ENCODE data around the gene KSR2. TPM values are rescaled to one million over a fixed set of nuclear protein-coding genes. Genes with fewer than 3 reads are reported as not detected.

KSR2 gene
- total RNA-seq, 1 experiment from 2014 or later, result not detected

DNA sequence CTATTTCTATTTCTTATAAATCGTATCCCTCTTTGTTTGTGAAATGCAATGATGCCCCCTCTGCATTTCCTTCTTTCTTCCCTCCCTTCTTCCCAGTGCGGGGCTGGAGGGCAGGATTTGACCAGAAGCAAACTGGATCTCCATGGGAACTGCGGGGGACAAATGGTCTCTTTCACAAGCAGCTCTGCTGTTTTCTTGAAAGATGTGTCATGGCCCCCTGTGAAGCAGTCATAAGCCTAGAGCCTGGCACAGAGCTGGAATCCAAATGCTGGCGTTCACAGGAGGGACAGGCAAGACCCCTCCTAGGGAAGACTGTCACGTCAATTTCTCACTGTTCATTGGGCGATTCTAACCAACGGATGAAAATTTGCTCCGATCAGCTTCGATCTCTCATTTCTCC lies 403.9 kb downstream of the KSR2 start:
- CTCF ChIA-PET, result interaction anchor here (0.6 kb wide), 1 partner anchor 682 kb away, joined by 6 read pairs; no protein-coding TSS in a partner anchor
- no peak overlapping the region for H3K4me3 ChIP-seq (ENCODE audit: low read depth, low read length, poor library complexity, severe bottlenecking)
- no peak overlapping the region for H3K27ac ChIP-seq (ENCODE audit: low read depth, low read length, poor library complexity, severe bottlenecking)
- no peak for TF ChIP-seq EZH2 (IDR thresholded peaks at IDR 0.05; ENCODE audit: borderline replicate concordance, low read depth, low read length, poor library complexity, severe bottlenecking)
- TF ChIP-seq, protein P1, sequence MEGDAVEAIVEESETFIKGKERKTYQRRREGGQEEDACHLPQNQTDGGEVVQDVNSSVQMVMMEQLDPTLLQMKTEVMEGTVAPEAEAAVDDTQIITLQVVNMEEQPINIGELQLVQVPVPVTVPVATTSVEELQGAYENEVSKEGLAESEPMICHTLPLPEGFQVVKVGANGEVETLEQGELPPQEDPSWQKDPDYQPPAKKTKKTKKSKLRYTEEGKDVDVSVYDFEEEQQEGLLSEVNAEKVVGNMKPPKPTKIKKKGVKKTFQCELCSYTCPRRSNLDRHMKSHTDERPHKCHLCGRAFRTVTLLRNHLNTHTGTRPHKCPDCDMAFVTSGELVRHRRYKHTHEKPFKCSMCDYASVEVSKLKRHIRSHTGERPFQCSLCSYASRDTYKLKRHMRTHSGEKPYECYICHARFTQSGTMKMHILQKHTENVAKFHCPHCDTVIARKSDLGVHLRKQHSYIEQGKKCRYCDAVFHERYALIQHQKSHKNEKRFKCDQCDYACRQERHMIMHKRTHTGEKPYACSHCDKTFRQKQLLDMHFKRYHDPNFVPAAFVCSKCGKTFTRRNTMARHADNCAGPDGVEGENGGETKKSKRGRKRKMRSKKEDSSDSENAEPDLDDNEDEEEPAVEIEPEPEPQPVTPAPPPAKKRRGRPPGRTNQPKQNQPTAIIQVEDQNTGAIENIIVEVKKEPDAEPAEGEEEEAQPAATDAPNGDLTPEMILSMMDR (conservative IDR thresholded peaks at IDR 0.05; ENCODE audit: low read depth, low read length), result no peak
- POLR2A ChIA-PET (ENCODE audit: low non-redundant PET), result no interaction called here
- no peaks in the 10 kb centered on the region for H3K27me3 ChIP-seq (replicated peaks; ENCODE audit: insufficient read depth, low read depth, low read length, poor library complexity)
- intact Hi-C loops (cut with micrococcal nuclease; ENCODE audit: unreplicated experiment), result no loop called here
- no peaks in the 10 kb centered on the region for H3K36me3 ChIP-seq (ENCODE audit: insufficient read depth, low read length, poor library complexity, severe bottlenecking)
- no peaks in the 10 kb centered on the region for H3K4me1 ChIP-seq (ENCODE audit: insufficient read depth, low read length, poor library complexity, severe bottlenecking)
- BruUV-seq (replicated peaks), result no TSS peak
- peak; percentile 48 for DNase-seq (ENCODE audit: low spot score)
- H3K9me3 ChIP-seq (ENCODE audit: low read depth, low read length, poor library complexity, severe bottlenecking), result no peaks in the 10 kb centered on the region

DNA sequence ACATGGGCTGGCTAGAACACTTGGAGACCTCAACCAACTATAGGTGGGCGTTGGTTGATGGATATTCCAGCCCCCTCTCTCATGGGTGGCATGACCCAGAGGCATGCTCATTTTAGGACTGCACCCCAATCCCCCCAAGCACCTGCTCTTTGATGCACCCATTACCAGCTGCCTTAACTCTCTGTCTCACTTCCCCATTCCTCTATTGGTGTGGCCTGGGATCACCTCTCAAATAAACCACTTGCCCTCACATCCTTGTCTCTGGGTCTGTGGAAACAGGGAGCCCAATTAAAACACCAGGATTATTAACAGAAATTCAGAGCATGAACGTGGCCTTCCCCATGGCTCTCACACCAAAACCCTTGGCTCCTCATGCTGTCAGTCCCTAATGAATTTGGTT lies 405.1 kb downstream of the KSR2 start:
- Histone ChIP-seq H3K9me3 (ENCODE audit: low read depth, low read length, poor library complexity, severe bottlenecking) (no peaks in the 10 kb centered on the region), H3K4me3 (ENCODE audit: low read depth, low read length, poor library complexity, severe bottlenecking) (no peak overlapping the region), H3K36me3 (ENCODE audit: insufficient read depth, low read length, poor library complexity, severe bottlenecking) (no peaks in the 10 kb centered on the region), H3K27me3 (replicated peaks; ENCODE audit: insufficient read depth, low read depth, low read length, poor library complexity) (no peaks in the 10 kb centered on the region), H3K4me1 (ENCODE audit: insufficient read depth, low read length, poor library complexity, severe bottlenecking) (no peaks in the 10 kb centered on the region), H3K27ac (ENCODE audit: low read depth, low read length, poor library complexity, severe bottlenecking) (no peak overlapping the region)
- intact Hi-C loops (cut with micrococcal nuclease; ENCODE audit: unreplicated experiment), result no loop called here
- CTCF ChIA-PET, result no interaction called here
- BruUV-seq (replicated peaks), result no TSS peak
- TF ChIP-seq, protein P1 (conservative IDR thresholded peaks at IDR 0.05; ENCODE audit: low read depth, low read length), result no peak
- no peak for TF ChIP-seq EZH2 (IDR thresholded peaks at IDR 0.05; ENCODE audit: borderline replicate concordance, low read depth, low read length, poor library complexity, severe bottlenecking)
- DNase-seq (ENCODE audit: low spot score), result no peak
- POLR2A ChIA-PET (ENCODE audit: low non-redundant PET), result no interaction called here

DNA sequence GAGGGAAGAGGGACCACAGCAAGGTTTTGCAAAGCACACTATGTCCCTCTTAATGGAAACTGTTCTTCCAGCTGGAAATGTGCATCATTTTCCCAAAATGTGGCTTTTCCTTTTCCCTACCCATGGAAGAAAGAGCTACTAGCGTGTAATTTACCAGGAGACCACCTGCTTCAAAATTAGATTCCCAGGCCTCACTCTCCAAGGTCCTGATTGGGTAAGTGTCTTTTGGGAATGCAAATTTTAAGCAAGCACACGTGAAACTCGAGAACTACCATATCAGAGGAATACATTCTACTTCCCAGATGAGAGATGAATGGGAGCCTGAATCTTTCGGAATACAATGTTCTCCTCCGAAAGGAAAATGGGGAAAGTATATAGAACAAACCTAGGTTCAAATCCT lies 405.8 kb downstream of the KSR2 start:
- TF ChIP-seq, protein P1 (conservative IDR thresholded peaks at IDR 0.05; ENCODE audit: low read depth, low read length), result no peak
- CTCF ChIA-PET, result no interaction called here
- Histone ChIP-seq H3K36me3 (ENCODE audit: insufficient read depth, low read length, poor library complexity, severe bottlenecking) (no peaks in the 10 kb centered on the region), H3K4me1 (ENCODE audit: insufficient read depth, low read length, poor library complexity, severe bottlenecking) (no peaks in the 10 kb centered on the region), H3K9me3 (ENCODE audit: low read depth, low read length, poor library complexity, severe bottlenecking) (no peaks in the 10 kb centered on the region), H3K27me3 (replicated peaks; ENCODE audit: insufficient read depth, low read depth, low read length, poor library complexity) (no peaks in the 10 kb centered on the region), H3K4me3 (ENCODE audit: low read depth, low read length, poor library complexity, severe bottlenecking) (no peak overlapping the region), H3K27ac (ENCODE audit: low read depth, low read length, poor library complexity, severe bottlenecking) (no peak overlapping the region)
- DNase-seq (ENCODE audit: low spot score), result no peak
- BruUV-seq (replicated peaks), result no TSS peak
- POLR2A ChIA-PET (ENCODE audit: low non-redundant PET), result no interaction called here
- intact Hi-C loops (cut with micrococcal nuclease; ENCODE audit: unreplicated experiment), result no loop called here

Data from A673 (cell line).